GM10847 (cell line): ENCODE data around the gene ANKRD44.

ENCODE experiments used
- POLR2A ChIP-seq: IDR thresholded peaks from 2 replicates; pipeline ENCODE4 v1.6.1; 2011; ENCODE audit not compliant: insufficient read length; ENCODE audit errors: extremely low read depth

The ANKRD44 gene

GRCh38 chr2:196955036-196955435 is 355.5 kb downstream of the ANKRD44 start:
- no peak for TF ChIP-seq POLR2A

GRCh38 chr2:196954001-196954400 is 356.6 kb downstream of the ANKRD44 start:
- no peak for TF ChIP-seq POLR2A

GRCh38 chr2:196952936-196953335 is 357.6 kb downstream of the ANKRD44 start:
- TF ChIP-seq POLR2A = no peak

- no peak for TF ChIP-seq POLR2A
Measured at GRCh38 chr2:196951973-196952372, 358.6 kb downstream of the ANKRD44 start.

- no peak for TF ChIP-seq POLR2A
Measured at GRCh38 chr2:196949116-196949515, 361.5 kb downstream of the ANKRD44 start.

GRCh38 chr2:196944570-196944969 is 366.0 kb downstream of the ANKRD44 start:
- no peak for TF ChIP-seq POLR2A

- TF ChIP-seq POLR2A = no peak
Measured at GRCh38 chr2:196941398-196942078, 369.0 kb downstream of the ANKRD44 start.

- no peak for TF ChIP-seq POLR2A
Measured at GRCh38 chr2:196939371-196939770, 371.2 kb downstream of the ANKRD44 start.
